Adipocyte (in vitro differentiated cells): ENCODE measurements around the gene TSPEAR.

Experiments
- DNase-seq: peaks from one replicate; pipeline ENCODE4 v3.0.0-alpha.2; 2015; ENCODE audit warnings: low read depth
- H3K27me3 ChIP-seq: replicated peaks from 2 replicates; pipeline ENCODE4 v1.7.0; 2013; ENCODE audit warnings: mild to moderate bottlenecking, low read length, moderate library complexity; ENCODE audit not compliant: control insufficient read depth, insufficient read depth
- H3K36me3 ChIP-seq: 2 replicates; pipeline ENCODE4 v1.7.0; 2013; ENCODE audit warnings: low read length, mild to moderate bottlenecking, moderate library complexity; ENCODE audit not compliant: control insufficient read depth, insufficient read depth, severe bottlenecking
- H3K4me1 ChIP-seq: 2 replicates; pipeline ENCODE4 v1.7.0; 2013; ENCODE audit warnings: mild to moderate bottlenecking, low read length, moderate library complexity; ENCODE audit not compliant: control insufficient read depth, insufficient read depth
- H3K4me3 ChIP-seq: 2 replicates; pipeline ENCODE4 v1.7.0; 2013; ENCODE audit warnings: mild to moderate bottlenecking, low read length, moderate library complexity
- H3K9ac ChIP-seq: 2 replicates; pipeline ENCODE4 v1.7.0; 2013; ENCODE audit warnings: mild to moderate bottlenecking, low read length, moderate library complexity
- H3K9me3 ChIP-seq: 2 replicates; pipeline ENCODE4 v1.7.0; 2013; ENCODE audit warnings: mild to moderate bottlenecking, low read length, moderate library complexity; ENCODE audit not compliant: control insufficient read depth

Gene TSPEAR

GRCh38 chr21:44499631-44500030, 211.7 kb downstream of the TSPEAR start:
- Histone ChIP-seq H3K4me3 (no peak overlapping the region), H3K27me3 (peaks cover 8% of the 10 kb centered on the region), H3K9ac (no peak overlapping the region), H3K4me1 (peaks cover 21% of the 10 kb centered on the region), H3K9me3 (no peaks in the 10 kb centered on the region), H3K36me3 (no peaks in the 10 kb centered on the region)
- no peak for DNase-seq

GRCh38 chr21:44499211-44499560, 212.2 kb downstream of the TSPEAR start:
- Histone ChIP-seq H3K27me3 (peaks cover 8% of the 10 kb centered on the region), H3K9me3 (no peaks in the 10 kb centered on the region), H3K36me3 (no peaks in the 10 kb centered on the region), H3K4me3 (no peak overlapping the region), H3K4me1 (peaks cover 21% of the 10 kb centered on the region), H3K9ac (no peak overlapping the region)
- no peak for DNase-seq

- H3K9me3 ChIP-seq = peaks cover 5% of the 10 kb centered on the region
- no peak overlapping the region for H3K4me3 ChIP-seq
- DNase-seq = no peak
- no peaks in the 10 kb centered on the region for H3K36me3 ChIP-seq
- peaks cover 21% of the 10 kb centered on the region for H3K4me1 ChIP-seq
- H3K27me3 ChIP-seq = peaks cover 8% of the 10 kb centered on the region
- H3K9ac ChIP-seq = no peak overlapping the region
Measured at GRCh38 chr21:44498280-44499210, 212.8 kb downstream of the TSPEAR start.

GRCh38 chr21:44497703-44498126, 213.7 kb downstream of the TSPEAR start:
- H3K9me3 ChIP-seq = peaks cover 14% of the 10 kb centered on the region
- no peaks in the 10 kb centered on the region for H3K36me3 ChIP-seq
- peaks cover 8% of the 10 kb centered on the region for H3K27me3 ChIP-seq
- peak; percentile 43 for DNase-seq
- no peak overlapping the region for H3K4me3 ChIP-seq
- H3K4me1 ChIP-seq = peaks cover 21% of the 10 kb centered on the region
- no peak overlapping the region for H3K9ac ChIP-seq

- H3K4me1 ChIP-seq = peaks cover 21% of the 10 kb centered on the region
- peak overlapping the region; percentile 42 for H3K4me3 ChIP-seq
- H3K27me3 ChIP-seq = peaks cover 3% of the 10 kb centered on the region
- no peak for DNase-seq
- no peaks in the 10 kb centered on the region for H3K36me3 ChIP-seq
- H3K9ac ChIP-seq = peak overlapping the region; percentile 43
- peaks cover 22% of the 10 kb centered on the region for H3K9me3 ChIP-seq
Measured at GRCh38 chr21:44496564-44497550, 214.5 kb downstream of the TSPEAR start.

- Histone ChIP-seq H3K36me3 (no peaks in the 10 kb centered on the region), H3K4me3 (peak overlapping the region; percentile 42), H3K27me3 (no peaks in the 10 kb centered on the region), H3K9me3 (peaks cover 23% of the 10 kb centered on the region), H3K9ac (no peak overlapping the region), H3K4me1 (peaks cover 21% of the 10 kb centered on the region)
- DNase-seq = no peak
Measured at GRCh38 chr21:44495611-44496563, 215.5 kb downstream of the TSPEAR start.

- H3K27me3 ChIP-seq = peaks cover 2% of the 10 kb centered on the region
- DNase-seq = no peak
- H3K9ac ChIP-seq = no peak overlapping the region
Measured at GRCh38 chr21:44494956-44495355, 216.4 kb downstream of the TSPEAR start.

GRCh38 chr21:44494418-44494817, 217.0 kb downstream of the TSPEAR start:
- Histone ChIP-seq H3K27me3 (peaks cover 7% of the 10 kb centered on the region), H3K4me1 (peaks cover 21% of the 10 kb centered on the region), H3K4me3 (no peak overlapping the region), H3K9me3 (peaks cover 23% of the 10 kb centered on the region), H3K9ac (no peak overlapping the region), H3K36me3 (no peaks in the 10 kb centered on the region)
- no peak for DNase-seq

More at GRCh38 chr21:44494956-44495355, 216.4 kb downstream of the TSPEAR start:
- H3K4me1 ChIP-seq = peaks cover 21% of the 10 kb centered on the region
- H3K9me3 ChIP-seq = peaks cover 23% of the 10 kb centered on the region
- H3K36me3 ChIP-seq = no peaks in the 10 kb centered on the region
- H3K4me3 ChIP-seq = no peak overlapping the region

GRCh38 chr21:44492567-44493385, 218.6 kb downstream of the TSPEAR start:
- no peak for DNase-seq
- Histone ChIP-seq H3K9ac (no peak overlapping the region), H3K4me3 (peak overlapping the region; percentile 3), H3K36me3 (no peaks in the 10 kb centered on the region), H3K4me1 (peaks cover 17% of the 10 kb centered on the region), H3K9me3 (peaks cover 23% of the 10 kb centered on the region), H3K27me3 (peaks cover 7% of the 10 kb centered on the region)

- Histone ChIP-seq H3K4me1 (no peaks in the 10 kb centered on the region), H3K4me3 (no peak overlapping the region), H3K36me3 (no peaks in the 10 kb centered on the region), H3K9ac (no peak overlapping the region), H3K27me3 (peaks cover 10% of the 10 kb centered on the region), H3K9me3 (peaks cover 23% of the 10 kb centered on the region)
- no peak for DNase-seq
Measured at GRCh38 chr21:44490816-44491215, 220.6 kb downstream of the TSPEAR start.
